Right atrium auricular region (tissue), 2 donors: Measurements from ENCODE around the gene ZNF862. TPM values are rescaled to one million over a fixed set of nuclear protein-coding genes. Genes with fewer than 3 reads are reported as not detected.
A peak's percentile ranks its signal among the peaks of the same experiment; 100 is the strongest.

Experiments used
- DNase-seq: peaks from one replicate; pipeline ENCODE4 v3.0.0-alpha.2; 2019; ENCODE audit warnings: low spot score
- H3K27ac ChIP-seq, 2 donors: fragments of 200-600 bp; sonication (generic); 1 replicate in 1 of 2; 2 replicates in 1 of 2; pipeline ENCODE4 v1.5.1; 2016 to 2019
- H3K27me3 ChIP-seq, 2 donors: fragments of 200-600 bp; sonication (generic); one replicate each; pipeline versions ENCODE4 v1.5.1 to v1.6.0; 2017 to 2019
- H3K36me3 ChIP-seq: fragments of 200-600 bp; sonication (generic); one replicate; pipeline ENCODE4 v1.5.1; 2016
- H3K4me1 ChIP-seq, 2 donors: fragments of 200-600 bp; sonication (generic); one replicate each; pipeline versions ENCODE4 v1.5.1 to v1.6.0; 2017 to 2019
- H3K4me3 ChIP-seq, 2 donors: fragments of 200-600 bp; sonication (generic); 1 replicate in 1 of 2; 2 replicates in 1 of 2; pipeline ENCODE4 v1.5.1; 2017 to 2019; ENCODE audit warnings: mild to moderate bottlenecking in 1 of 2, moderate library complexity in 1 of 2
- H3K9me3 ChIP-seq, 2 donors: fragments of 200-600 bp; sonication (generic); one replicate each; pipeline ENCODE4 v1.5.1; 2019
- CTCF ChIP-seq, 2 donors: fragments of 200-600 bp; sonication (generic); IDR thresholded peaks; one replicate each; pipeline ENCODE4 v1.5.1; 2019; ENCODE audit warnings: antibody characterized with exemption in 2 of 2
- total RNA-seq, 2 donors: library from RNA; depleted of rRNA; stranded (reverse); fragments of >200 nt; gene quantifications; one replicate each; pipeline ENCODE4 v1.1.0, GENCODE V29; 2016

The ZNF862 gene
- total RNA-seq, 2 donors from 2014 or later: 7.0 to 11.0 TPM

GRCh38 chr7:149873970-149874643, 35.9 kb downstream of the ZNF862 start:
- no peak for DNase-seq
- Histone ChIP-seq H3K9me3 (no peaks in the 10 kb centered on the region), H3K4me3 (peak overlapping the region; percentile 77), H3K27me3 (no peaks in the 10 kb centered on the region), H3K36me3 (no peaks in the 10 kb centered on the region), H3K4me1 (peaks cover 0 to 21% of the 10 kb centered on the region in 2 donors), H3K27ac (peak overlapping the region; percentile 96 to 98)
- no peak for TF ChIP-seq CTCF (IDR thresholded peaks at IDR 0.05)

- peak overlapping the region in 1 of 2 donors; percentile 98 for H3K27ac ChIP-seq
- no peaks in the 10 kb centered on the region for H3K27me3 ChIP-seq
- H3K36me3 ChIP-seq: no peaks in the 10 kb centered on the region
- no peak for TF ChIP-seq CTCF (IDR thresholded peaks at IDR 0.05)
- peaks cover 0 to 21% of the 10 kb centered on the region in 2 donors for H3K4me1 ChIP-seq
- no peak for DNase-seq
- no peak overlapping the region for H3K4me3 ChIP-seq
- no peaks in the 10 kb centered on the region for H3K9me3 ChIP-seq
Observed at GRCh38 chr7:149874644-149875028, 36.5 kb downstream of the ZNF862 start.

- Histone ChIP-seq H3K9me3 (no peaks in the 10 kb centered on the region), H3K27me3 (no peaks in the 10 kb centered on the region), H3K4me3 (no peak overlapping the region), H3K36me3 (no peaks in the 10 kb centered on the region), H3K27ac (no peak overlapping the region), H3K4me1 (peaks cover 0 to 21% of the 10 kb centered on the region in 2 donors)
- no peak for DNase-seq
- TF ChIP-seq CTCF (IDR thresholded peaks at IDR 0.05): no peak
Observed at GRCh38 chr7:149875396-149875795, 37.2 kb downstream of the ZNF862 start.

- DNase-seq: no peak
- H3K4me1 ChIP-seq: peaks cover 0 to 22% of the 10 kb centered on the region in 2 donors
Observed at GRCh38 chr7:149877890-149878522, 39.8 kb downstream of the ZNF862 start.

GRCh38 chr7:149878523-149878921, 40.3 kb downstream of the ZNF862 start:
- no peak for DNase-seq

More at GRCh38 chr7:149877890-149878522, 39.8 kb downstream of the ZNF862 start:
- TF ChIP-seq CTCF (IDR thresholded peaks at IDR 0.05): no peak
- Histone ChIP-seq H3K27ac (no peak overlapping the region), H3K36me3 (no peaks in the 10 kb centered on the region), H3K4me3 (no peak overlapping the region), H3K27me3 (no peaks in the 10 kb centered on the region), H3K9me3 (no peaks in the 10 kb centered on the region)

More at GRCh38 chr7:149878523-149878921, 40.3 kb downstream of the ZNF862 start:
- Histone ChIP-seq H3K27me3 (no peaks in the 10 kb centered on the region), H3K4me3 (no peak overlapping the region), H3K4me1 (peaks cover 0 to 27% of the 10 kb centered on the region in 2 donors), H3K27ac (no peak overlapping the region), H3K9me3 (no peaks in the 10 kb centered on the region), H3K36me3 (no peaks in the 10 kb centered on the region)
- TF ChIP-seq CTCF (IDR thresholded peaks at IDR 0.05): no peak
